Anterior cingulate cortex (tissue), 58 donors: ENCODE results near the gene CCR5.

Experiments used
- DNase-seq, 58 donors: peaks; one replicate each; lab custom pipeline; 2025; lab: John Stamatoyannopoulos, UW

CCR5 gene

DNA sequence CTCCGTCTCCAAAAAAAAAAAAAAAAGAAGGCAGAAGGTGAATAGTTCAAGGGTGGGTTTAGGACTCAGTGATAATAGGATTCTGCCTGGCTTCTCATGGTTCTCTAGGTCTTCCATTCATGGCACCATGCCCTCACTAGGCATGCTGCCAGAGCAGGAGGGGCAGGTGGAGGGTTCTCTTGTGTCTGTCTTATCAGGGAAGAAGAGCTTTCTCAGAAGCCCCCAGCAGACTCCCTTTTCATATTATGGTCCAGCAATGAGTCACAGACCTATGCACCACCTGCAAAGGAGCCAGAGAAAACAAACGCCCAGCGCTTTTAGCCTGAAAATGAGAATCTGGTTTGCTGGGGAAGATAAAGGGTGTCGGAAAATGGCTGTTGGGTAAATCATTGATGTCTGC, 13.8 kb upstream of the CCR5 start:
- no peak for DNase-seq

GRCh38 chr3:46358466-46358865, 12.3 kb upstream of the CCR5 start:
- no peak for DNase-seq

- DNase-seq, result peak in 12 of 58 donors; percentile 8 to 64 (median 19)
These were observed 10.8 kb upstream of the CCR5 start for GRCh38 chr3:46359733-46360493.

DNA sequence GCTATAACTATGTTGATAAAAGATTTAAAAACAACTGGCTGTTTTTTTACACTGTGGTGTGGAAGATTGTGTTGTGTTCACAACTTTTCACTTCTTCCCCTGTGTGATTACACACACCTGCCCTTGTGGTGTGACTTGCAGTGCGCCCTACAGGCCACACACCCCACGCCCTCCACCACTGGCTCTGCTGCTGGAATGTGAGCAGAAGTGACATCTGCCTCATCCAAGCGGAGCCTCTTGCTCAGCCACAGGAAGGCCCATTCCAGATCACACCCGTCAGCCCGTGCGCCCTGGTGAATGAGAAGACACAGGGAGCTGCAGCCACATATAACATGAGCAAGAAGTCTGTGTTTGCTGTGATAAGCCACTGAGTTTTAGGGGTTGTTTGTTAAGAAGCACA, 9.8 kb upstream of the CCR5 start:
- peak in 2 of 58 donors; percentile 7 to 8 for DNase-seq

- DNase-seq, result peak in 3 of 58 donors; percentile 2 to 40 (median 7)
These were observed 9.1 kb upstream of the CCR5 start for GRCh38 chr3:46361408-46362283.

- no peak for DNase-seq
These were observed 5.7 kb upstream of the CCR5 start for GRCh38 chr3:46365041-46365440.

DNA sequence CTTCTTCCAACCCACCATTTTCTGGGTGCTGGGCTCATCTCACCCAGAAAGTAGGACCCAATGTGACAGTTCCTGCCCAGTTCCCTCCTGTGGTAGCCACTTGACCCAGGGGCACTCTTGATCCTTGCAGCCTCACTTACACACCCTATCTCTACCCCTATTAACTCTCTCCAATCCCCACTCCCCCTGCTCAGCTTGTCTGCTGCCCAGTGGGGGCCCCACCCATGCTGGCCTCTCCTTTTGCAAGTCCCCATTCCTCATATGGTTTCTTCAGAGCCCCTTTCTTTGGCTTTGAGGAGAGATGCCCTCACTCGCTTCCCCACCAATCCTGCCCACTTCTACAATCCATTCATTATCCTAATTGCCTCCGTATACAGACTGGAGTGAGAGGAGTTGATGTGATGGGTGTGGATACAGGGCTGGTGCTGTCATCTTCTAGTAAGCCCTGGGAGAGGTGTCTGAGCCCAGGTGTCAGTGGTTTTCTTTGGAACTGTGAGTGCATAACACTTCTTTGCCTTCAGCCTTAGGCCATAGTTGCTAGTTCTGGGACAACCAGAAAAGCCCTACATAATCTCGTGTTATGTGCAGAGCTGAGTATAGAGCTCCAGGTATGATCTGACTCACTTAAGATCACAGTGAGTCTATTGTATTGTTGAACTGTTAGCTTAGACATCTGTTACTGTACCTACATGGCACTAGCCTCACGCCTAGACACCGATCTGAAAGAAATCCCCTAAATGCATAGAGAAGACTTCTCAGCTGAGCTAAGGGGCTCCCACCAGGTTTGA, 4.8 kb upstream of the CCR5 start:
- DNase-seq, result no peak

DNA sequence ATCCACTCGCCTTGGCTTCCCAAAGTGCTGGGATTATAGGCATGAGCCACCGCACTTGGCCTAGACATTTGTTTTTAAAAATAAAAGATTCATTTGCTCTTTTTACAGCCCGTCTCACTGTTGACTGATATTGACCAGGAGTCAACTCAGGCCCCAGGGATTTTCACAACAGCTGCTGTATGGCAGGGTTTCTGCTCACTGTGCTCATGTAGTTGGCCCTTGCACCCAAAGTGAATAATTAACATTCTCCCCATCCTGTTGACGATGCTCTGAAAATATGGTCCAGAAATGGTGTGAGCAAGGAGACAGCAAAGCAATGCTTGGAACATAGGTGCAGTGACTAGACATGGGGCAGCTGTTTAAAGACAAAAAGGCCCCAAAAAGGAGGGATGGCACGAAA, 2.9 kb upstream of the CCR5 start:
- DNase-seq, result no peak

DNA sequence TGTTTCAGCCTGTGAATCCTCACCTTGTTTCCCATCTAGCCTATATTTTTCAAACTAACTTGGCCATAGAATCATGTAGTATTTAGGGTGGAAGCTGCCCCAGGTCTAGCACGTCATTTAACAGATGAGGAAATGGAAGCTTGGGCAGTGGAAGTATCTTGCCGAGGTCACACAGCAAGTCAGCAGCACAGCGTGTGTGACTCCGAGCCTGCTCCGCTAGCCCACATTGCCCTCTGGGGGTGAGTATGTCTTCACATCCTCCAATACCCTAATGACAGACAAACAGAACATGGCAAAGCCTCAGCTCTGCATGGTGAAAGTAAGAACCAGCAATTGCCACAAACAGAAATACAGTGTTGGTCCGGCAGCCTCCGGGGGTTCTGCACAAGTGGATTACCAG, 2.2 kb upstream of the CCR5 start:
- peak in 31 of 58 donors; percentile 3 to 63 (median 21) for DNase-seq

GRCh38 chr3:46369151-46369550, 1.6 kb upstream of the CCR5 start:
- no peak for DNase-seq

DNA sequence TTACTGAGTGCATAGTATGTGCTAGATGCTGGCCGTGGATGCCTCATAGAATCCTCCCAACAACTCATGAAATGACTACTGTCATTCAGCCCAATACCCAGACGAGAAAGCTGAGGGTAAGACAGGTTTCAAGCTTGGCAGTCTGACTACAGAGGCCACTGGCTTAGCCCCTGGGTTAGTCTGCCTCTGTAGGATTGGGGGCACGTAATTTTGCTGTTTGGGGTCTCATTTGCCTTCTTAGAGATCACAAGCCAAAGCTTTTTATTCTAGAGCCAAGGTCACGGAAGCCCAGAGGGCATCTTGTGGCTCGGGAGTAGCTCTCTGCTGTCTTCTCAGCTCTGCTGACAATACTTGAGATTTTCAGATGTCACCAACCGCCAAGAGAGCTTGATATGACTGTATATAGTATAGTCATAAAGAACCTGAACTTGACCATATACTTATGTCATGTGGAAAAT, 1.0 kb upstream of the CCR5 start:
- no peak for DNase-seq

- DNase-seq, result no peak
These were observed 984 bp downstream of the CCR5 start for GRCh38 chr3:46371519-46372340.

DNA sequence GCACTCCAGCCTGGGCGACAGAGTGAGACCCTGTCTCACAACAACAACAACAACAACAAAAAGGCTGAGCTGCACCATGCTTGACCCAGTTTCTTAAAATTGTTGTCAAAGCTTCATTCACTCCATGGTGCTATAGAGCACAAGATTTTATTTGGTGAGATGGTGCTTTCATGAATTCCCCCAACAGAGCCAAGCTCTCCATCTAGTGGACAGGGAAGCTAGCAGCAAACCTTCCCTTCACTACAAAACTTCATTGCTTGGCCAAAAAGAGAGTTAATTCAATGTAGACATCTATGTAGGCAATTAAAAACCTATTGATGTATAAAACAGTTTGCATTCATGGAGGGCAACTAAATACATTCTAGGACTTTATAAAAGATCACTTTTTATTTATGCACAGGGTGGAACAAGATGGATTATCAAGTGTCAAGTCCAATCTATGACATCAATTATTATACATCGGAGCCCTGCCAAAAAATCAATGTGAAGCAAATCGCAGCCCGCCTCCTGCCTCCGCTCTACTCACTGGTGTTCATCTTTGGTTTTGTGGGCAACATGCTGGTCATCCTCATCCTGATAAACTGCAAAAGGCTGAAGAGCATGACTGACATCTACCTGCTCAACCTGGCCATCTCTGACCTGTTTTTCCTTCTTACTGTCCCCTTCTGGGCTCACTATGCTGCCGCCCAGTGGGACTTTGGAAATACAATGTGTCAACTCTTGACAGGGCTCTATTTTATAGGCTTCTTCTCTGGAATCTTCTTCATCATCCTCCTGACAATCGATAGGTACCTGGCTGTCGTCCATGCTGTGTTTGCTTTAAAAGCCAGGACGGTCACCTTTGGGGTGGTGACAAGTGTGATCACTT, 2.0 kb downstream of the CCR5 start:
- DNase-seq, result peak in 1 of 58 donors; percentile 8

- no peak for DNase-seq
These were observed 4.0 kb downstream of the CCR5 start for GRCh38 chr3:46374755-46375154.

DNA sequence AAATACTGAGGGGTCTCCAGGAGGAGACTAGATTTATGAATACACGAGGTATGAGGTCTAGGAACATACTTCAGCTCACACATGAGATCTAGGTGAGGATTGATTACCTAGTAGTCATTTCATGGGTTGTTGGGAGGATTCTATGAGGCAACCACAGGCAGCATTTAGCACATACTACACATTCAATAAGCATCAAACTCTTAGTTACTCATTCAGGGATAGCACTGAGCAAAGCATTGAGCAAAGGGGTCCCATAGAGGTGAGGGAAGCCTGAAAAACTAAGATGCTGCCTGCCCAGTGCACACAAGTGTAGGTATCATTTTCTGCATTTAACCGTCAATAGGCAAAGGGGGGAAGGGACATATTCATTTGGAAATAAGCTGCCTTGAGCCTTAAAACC, 4.5 kb downstream of the CCR5 start:
- no peak for DNase-seq

DNA sequence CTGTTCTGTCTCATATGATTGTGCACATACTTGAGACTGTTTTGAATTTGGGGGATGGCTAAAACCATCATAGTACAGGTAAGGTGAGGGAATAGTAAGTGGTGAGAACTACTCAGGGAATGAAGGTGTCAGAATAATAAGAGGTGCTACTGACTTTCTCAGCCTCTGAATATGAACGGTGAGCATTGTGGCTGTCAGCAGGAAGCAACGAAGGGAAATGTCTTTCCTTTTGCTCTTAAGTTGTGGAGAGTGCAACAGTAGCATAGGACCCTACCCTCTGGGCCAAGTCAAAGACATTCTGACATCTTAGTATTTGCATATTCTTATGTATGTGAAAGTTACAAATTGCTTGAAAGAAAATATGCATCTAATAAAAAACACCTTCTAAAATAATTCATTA, 5.1 kb downstream of the CCR5 start:
- DNase-seq, result no peak

- peak in 44 of 58 donors; percentile 6 to 72 (median 32) for DNase-seq
These were observed 7.7 kb downstream of the CCR5 start for GRCh38 chr3:46378426-46378942.

DNA sequence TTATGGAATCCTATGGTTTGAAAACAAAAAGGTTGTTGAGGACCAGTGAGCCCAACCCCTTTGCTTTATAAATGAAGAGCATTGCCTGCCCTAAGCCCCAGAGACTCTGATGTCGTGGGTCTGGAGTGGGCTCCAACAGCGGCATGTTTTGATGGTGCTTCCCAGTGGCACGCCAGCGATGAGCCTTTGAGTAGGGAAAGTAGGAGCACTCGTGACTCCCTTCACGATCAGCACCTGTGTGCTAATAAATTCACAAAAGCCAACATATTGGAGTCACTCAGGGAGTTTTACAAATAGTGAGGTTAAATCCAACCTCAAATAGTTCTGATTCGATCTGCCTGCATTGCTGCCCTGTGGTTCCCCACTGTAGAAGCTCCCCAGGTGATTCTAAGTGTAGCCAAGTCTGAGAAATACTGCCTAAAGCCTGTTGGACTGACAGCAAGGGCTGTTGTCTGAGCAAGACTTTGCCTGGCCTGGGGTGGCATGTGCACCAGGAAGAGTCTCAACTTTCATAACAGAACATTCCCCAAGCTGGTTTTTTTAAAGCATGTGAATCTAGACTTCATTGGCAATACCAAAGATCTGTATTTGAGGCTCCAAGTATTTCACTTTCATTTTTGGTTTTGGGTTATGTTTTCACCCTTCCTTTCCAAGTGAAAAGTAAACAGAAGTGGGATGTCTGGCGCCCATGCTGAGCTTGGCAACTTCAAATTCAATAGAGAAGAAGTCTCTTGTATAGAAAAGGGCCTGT, 9.9 kb downstream of the CCR5 start:
- DNase-seq, result no peak
